ENCODE measurements around the gene ZSCAN10. TPM values are rescaled to one million over a fixed set of nuclear protein-coding genes. Genes with fewer than 3 reads are reported as not detected.

The ZSCAN10 gene
- total RNA-seq, 2 experiments from 2014 or later = 0.26 TPM; not detected in 1

GRCh38 chr16:3129137-3130131 is 30.3 kb upstream of the ZSCAN10 start:
- peak overlapping the region; percentile 90 for H3K27ac Mint-ChIP-seq
- peaks cover 53% of the 10 kb centered on the region for H3K4me1 Mint-ChIP-seq (ENCODE audit: low read depth)
- peak overlapping the region; percentile 95 for H3K4me3 Mint-ChIP-seq
- CTCF ChIA-PET = interaction anchor here (0.6 to 11.4 kb wide), 39 partner anchors 8 to 372 kb away, joined by 3 to 187 read pairs (median 7); partner anchors contain the start of genes CLUAP1, IL32, ZNF205 and ZSCAN10
- peaks cover 14% of the 10 kb centered on the region for H3K36me3 Mint-ChIP-seq (ENCODE audit: low read depth)
- no peaks in the 10 kb centered on the region for H3K9me3 Mint-ChIP-seq
- DNase-seq = peak; percentile 87
- intact Hi-C loops (cut with micrococcal nuclease) = loop anchor here (1.0 kb wide), 4 partner anchors 29 to 70 kb away; no protein-coding TSS in a partner anchor
- H3K27me3 Mint-ChIP-seq (ENCODE audit: low read depth) = no peaks in the 10 kb centered on the region

DNA sequence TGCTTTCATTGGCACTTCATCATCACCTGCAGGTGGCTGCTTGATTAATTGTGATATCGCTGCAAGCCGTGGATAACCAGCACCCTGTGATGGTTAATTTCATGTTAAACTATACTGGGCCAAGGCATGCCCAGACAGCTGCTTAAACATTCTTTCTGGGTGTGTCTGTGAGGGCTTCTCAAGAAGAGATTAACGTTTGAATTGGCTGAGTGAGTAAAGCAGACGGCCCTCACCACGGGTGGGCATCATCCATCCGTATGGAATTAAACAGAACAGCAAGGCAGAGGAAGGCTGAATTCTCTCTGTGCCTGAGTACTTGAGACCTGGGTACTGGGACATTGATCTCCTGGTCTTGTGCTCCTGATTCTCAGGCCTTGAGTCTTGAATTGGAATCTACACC is 28.7 kb upstream of the ZSCAN10 start:
- H3K9me3 Mint-ChIP-seq = no peaks in the 10 kb centered on the region
- intact Hi-C loops (cut with micrococcal nuclease) = no loop called here
- DNase-seq = no peak
- CTCF ChIA-PET = interaction anchor here (0.5 to 11.4 kb wide), 12 partner anchors 10 to 96 kb away, joined by 3 to 187 read pairs (median 25); partner anchors contain the start of genes IL32 and ZSCAN10
- peaks cover 47% of the 10 kb centered on the region for H3K4me1 Mint-ChIP-seq (ENCODE audit: low read depth)
- H3K36me3 Mint-ChIP-seq (ENCODE audit: low read depth) = peaks cover 11% of the 10 kb centered on the region
- no peak overlapping the region for H3K4me3 Mint-ChIP-seq
- H3K27me3 Mint-ChIP-seq (ENCODE audit: low read depth) = no peaks in the 10 kb centered on the region
- H3K27ac Mint-ChIP-seq = peak overlapping the region; percentile 37

- Mint-ChIP-seq H3K36me3 (ENCODE audit: low read depth) (peaks cover 5% of the 10 kb centered on the region), H3K27ac (peak overlapping the region; percentile 89), H3K4me3 (peak overlapping the region; percentile 96), H3K4me1 (ENCODE audit: low read depth) (peaks cover 34% of the 10 kb centered on the region), H3K27me3 (ENCODE audit: low read depth) (no peaks in the 10 kb centered on the region), H3K9me3 (no peaks in the 10 kb centered on the region)
- peak; percentile 98 for DNase-seq
- intact Hi-C loops (cut with micrococcal nuclease) = loop anchor here (1.0 kb wide), 4 partner anchors 10 to 120 kb away; no protein-coding TSS in a partner anchor
- CTCF ChIA-PET = interaction anchor here (1.2 to 6.6 kb wide), 4 partner anchors 10 to 93 kb away, joined by 4 to 81 read pairs (median 10); partner anchors contain the start of gene ZNF213
These were observed 25.1 kb upstream of the ZSCAN10 start for GRCh38 chr16:3123986-3124886.

GRCh38 chr16:3122926-3123570 is 24.0 kb upstream of the ZSCAN10 start:
- CTCF ChIA-PET = interaction anchor here (0.7 to 2.6 kb wide), 5 partner anchors 9 to 91 kb away, joined by 3 to 10 read pairs (median 3); no protein-coding TSS in a partner anchor
- intact Hi-C loops (cut with micrococcal nuclease) = no loop called here
- no peak for DNase-seq
- Mint-ChIP-seq H3K9me3 (no peaks in the 10 kb centered on the region), H3K4me3 (peak overlapping the region; percentile 96), H3K36me3 (ENCODE audit: low read depth) (peaks cover 5% of the 10 kb centered on the region), H3K27me3 (ENCODE audit: low read depth) (no peaks in the 10 kb centered on the region), H3K4me1 (ENCODE audit: low read depth) (peaks cover 29% of the 10 kb centered on the region), H3K27ac (no peak overlapping the region)

DNA sequence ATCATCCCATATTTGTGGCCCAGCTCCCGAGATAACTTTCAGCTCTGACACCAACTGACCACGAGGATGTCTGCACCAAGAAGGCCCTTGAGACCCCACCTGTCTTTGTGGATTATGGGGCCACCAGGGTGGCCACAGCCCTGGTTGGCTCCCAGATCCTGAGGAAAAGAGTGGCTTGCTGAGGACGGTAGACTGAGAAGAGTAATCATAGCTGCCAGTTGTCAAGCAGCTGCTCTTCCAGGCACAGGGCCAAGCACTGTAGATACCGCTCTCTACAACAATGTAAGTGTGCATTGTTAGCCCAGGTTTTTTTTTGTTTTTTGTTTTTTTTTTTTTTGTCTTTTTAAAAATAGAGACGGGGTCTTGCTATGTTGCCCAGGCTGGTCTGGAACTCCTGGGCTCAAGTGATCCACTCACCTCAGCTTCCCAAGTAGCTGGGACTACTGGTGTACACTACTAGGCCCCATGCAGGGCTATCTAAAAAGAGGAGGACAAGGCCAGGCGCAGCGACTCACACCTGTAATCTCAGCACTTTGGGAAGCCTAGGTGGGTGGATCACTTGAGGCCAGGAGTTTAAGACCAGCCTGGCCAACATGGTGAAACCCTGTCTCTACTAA is 22.9 kb upstream of the ZSCAN10 start:
- intact Hi-C loops (cut with micrococcal nuclease) = no loop called here
- no peak for DNase-seq
- Mint-ChIP-seq H3K27me3 (ENCODE audit: low read depth) (no peaks in the 10 kb centered on the region), H3K27ac (no peak overlapping the region), H3K4me1 (ENCODE audit: low read depth) (peaks cover 18% of the 10 kb centered on the region), H3K4me3 (no peak overlapping the region), H3K9me3 (no peaks in the 10 kb centered on the region), H3K36me3 (ENCODE audit: low read depth) (peaks cover 2% of the 10 kb centered on the region)
- CTCF ChIA-PET = interaction anchor here (1.3 to 2.6 kb wide), 4 partner anchors 8 to 90 kb away, joined by 3 to 10 read pairs (median 6); no protein-coding TSS in a partner anchor

DNA sequence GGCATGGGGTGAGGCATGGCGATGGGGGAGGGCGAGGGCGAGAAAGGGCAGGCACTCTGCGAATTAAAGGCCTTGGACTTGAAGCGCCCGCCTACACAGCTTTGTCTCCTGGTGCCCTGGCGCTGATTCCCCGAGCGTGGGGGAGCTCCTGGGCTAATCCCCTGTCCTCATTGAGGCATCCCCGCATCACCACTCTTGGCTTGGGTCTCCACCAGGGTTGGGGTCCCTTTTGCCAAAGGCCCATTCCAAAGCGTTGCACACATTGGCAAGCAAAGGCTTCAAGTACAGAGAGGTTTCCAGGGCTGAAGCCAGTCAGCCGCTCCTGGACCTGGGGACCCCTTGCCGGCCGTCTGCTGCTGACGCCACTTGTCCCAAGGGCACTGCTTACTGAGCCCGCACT is 21.3 kb upstream of the ZSCAN10 start:
- no peaks in the 10 kb centered on the region for H3K36me3 Mint-ChIP-seq (ENCODE audit: low read depth)
- no peak overlapping the region for H3K27ac Mint-ChIP-seq
- DNase-seq = no peak
- H3K9me3 Mint-ChIP-seq = no peaks in the 10 kb centered on the region
- H3K4me1 Mint-ChIP-seq (ENCODE audit: low read depth) = peaks cover 11% of the 10 kb centered on the region
- CTCF ChIA-PET = interaction anchor here (1.8 to 2.6 kb wide), 2 partner anchors 19 to 89 kb away, joined by 6 to 10 read pairs; no protein-coding TSS in a partner anchor
- intact Hi-C loops (cut with micrococcal nuclease) = no loop called here
- H3K27me3 Mint-ChIP-seq (ENCODE audit: low read depth) = no peaks in the 10 kb centered on the region
- H3K4me3 Mint-ChIP-seq = no peak overlapping the region

DNA sequence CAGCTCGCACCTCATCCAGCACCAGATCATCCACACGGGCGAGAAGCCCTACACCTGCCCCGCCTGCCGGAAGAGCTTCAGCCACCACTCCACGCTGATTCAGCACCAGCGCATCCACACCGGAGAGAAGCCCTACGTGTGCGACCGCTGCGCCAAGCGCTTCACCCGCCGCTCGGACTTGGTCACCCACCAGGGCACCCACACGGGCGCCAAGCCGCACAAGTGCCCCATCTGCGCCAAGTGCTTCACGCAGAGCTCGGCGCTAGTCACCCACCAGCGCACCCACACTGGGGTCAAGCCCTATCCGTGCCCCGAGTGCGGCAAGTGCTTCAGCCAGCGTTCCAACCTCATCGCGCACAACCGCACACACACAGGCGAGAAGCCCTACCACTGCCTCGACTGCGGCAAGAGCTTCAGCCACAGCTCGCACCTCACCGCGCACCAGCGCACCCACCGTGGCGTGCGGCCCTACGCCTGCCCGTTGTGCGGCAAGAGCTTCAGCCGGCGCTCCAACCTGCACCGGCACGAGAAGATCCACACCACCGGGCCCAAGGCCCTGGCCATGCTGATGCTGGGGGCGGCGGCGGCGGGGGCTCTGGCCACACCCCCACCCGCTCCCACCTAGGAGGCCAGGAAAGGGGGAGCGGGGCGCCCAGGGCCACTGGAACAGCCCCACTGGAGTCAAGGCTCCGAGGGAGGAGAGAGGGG is 20.8 kb upstream of the ZSCAN10 start:
- Mint-ChIP-seq H3K4me1 (ENCODE audit: low read depth) (peaks cover 8% of the 10 kb centered on the region), H3K27ac (no peak overlapping the region), H3K4me3 (no peak overlapping the region), H3K36me3 (ENCODE audit: low read depth) (no peaks in the 10 kb centered on the region), H3K27me3 (ENCODE audit: low read depth) (no peaks in the 10 kb centered on the region), H3K9me3 (no peaks in the 10 kb centered on the region)
- intact Hi-C loops (cut with micrococcal nuclease) = no loop called here
- no peak for DNase-seq
- CTCF ChIA-PET = interaction anchor here (1.3 to 1.8 kb wide), 2 partner anchors 10 to 19 kb away, joined by 3 to 6 read pairs; no protein-coding TSS in a partner anchor

DNA sequence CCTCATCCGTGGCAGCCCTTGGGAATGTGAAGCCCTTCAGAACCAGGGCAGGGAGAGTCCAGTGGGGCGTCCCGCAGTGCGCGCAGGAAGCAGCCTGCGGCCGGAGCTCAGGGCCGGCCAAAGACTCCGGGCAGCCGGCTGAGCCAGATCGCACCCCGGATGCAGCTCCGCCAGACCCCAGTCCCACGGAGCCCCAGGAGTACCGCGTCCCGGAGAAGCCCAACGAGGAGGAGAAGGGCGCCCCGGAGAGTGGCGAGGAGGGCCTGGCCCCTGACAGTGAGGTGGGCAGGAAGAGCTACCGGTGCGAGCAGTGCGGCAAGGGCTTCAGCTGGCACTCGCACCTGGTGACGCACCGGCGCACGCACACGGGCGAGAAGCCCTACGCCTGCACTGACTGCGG is 20.2 kb upstream of the ZSCAN10 start:
- intact Hi-C loops (cut with micrococcal nuclease) = no loop called here
- H3K4me1 Mint-ChIP-seq (ENCODE audit: low read depth) = peaks cover 5% of the 10 kb centered on the region
- CTCF ChIA-PET = interaction anchor here (1.3 to 1.8 kb wide), 2 partner anchors 10 to 18 kb away, joined by 3 to 6 read pairs; no protein-coding TSS in a partner anchor
- DNase-seq = no peak
- no peaks in the 10 kb centered on the region for H3K9me3 Mint-ChIP-seq
- H3K36me3 Mint-ChIP-seq (ENCODE audit: low read depth) = no peaks in the 10 kb centered on the region
- H3K4me3 Mint-ChIP-seq = no peak overlapping the region
- H3K27ac Mint-ChIP-seq = no peak overlapping the region
- no peaks in the 10 kb centered on the region for H3K27me3 Mint-ChIP-seq (ENCODE audit: low read depth)

GRCh38 chr16:3118846-3119245 is 19.8 kb upstream of the ZSCAN10 start:
- H3K4me3 Mint-ChIP-seq = no peak overlapping the region
- H3K27me3 Mint-ChIP-seq (ENCODE audit: low read depth) = peaks cover under 1% of the 10 kb centered on the region
- no peak overlapping the region for H3K27ac Mint-ChIP-seq
- H3K4me1 Mint-ChIP-seq (ENCODE audit: low read depth) = peaks cover 5% of the 10 kb centered on the region
- intact Hi-C loops (cut with micrococcal nuclease) = no loop called here
- DNase-seq = no peak
- CTCF ChIA-PET = interaction anchor here (1.3 kb wide), 1 partner anchor 11 kb away, joined by 3 read pairs; no protein-coding TSS in a partner anchor
- no peaks in the 10 kb centered on the region for H3K9me3 Mint-ChIP-seq
- no peaks in the 10 kb centered on the region for H3K36me3 Mint-ChIP-seq (ENCODE audit: low read depth)

GRCh38 chr16:3118204-3118790 is 19.2 kb upstream of the ZSCAN10 start:
- peaks cover 2% of the 10 kb centered on the region for H3K27me3 Mint-ChIP-seq (ENCODE audit: low read depth)
- H3K27ac Mint-ChIP-seq = no peak overlapping the region
- H3K9me3 Mint-ChIP-seq = no peaks in the 10 kb centered on the region
- DNase-seq = no peak
- no peaks in the 10 kb centered on the region for H3K36me3 Mint-ChIP-seq (ENCODE audit: low read depth)
- intact Hi-C loops (cut with micrococcal nuclease) = no loop called here
- no peaks in the 10 kb centered on the region for H3K4me1 Mint-ChIP-seq (ENCODE audit: low read depth)
- H3K4me3 Mint-ChIP-seq = no peak overlapping the region
- CTCF ChIA-PET = interaction anchor here (1.1 to 1.2 kb wide), 2 partner anchors 16 to 23 kb away, joined by 4 to 5 read pairs; no protein-coding TSS in a partner anchor
